K562 (cell line): ENCODE measurements around the gene SMCHD1. TPM values are rescaled to one million over a fixed set of nuclear protein-coding genes. Genes with fewer than 3 reads are reported as not detected.

ENCODE experiments used
- ATAC-seq: fragments of 200-7000 bp; cut with Tn5 transposase; 3 replicates; pipeline ENCODE4 v1.9.1; 2020; ENCODE audit warnings: moderate library complexity
- BruUV-seq: library from RNA; stranded (reverse); fragments of 400-500 nt; replicated peaks from 2 replicates; lab custom pipeline; 2021; lab: Mats Ljungman, UMichigan
- CTCF ChIA-PET: fragments of 300-600 bp; formaldehyde crosslinking; extraction: SDS; loops from one replicate; lab custom pipeline; 2021; ENCODE audit warnings: low intra/inter-chr PET ratio; lab: Yijun Ruan, JAX
- POLR2A ChIA-PET: fragments of 300-600, 350-650 bp; sonication (Branson Sonifier 250); formaldehyde crosslinking; extraction: SDS; loops from one replicate; lab custom pipeline; 2021; ENCODE audit warnings: antibody characterized with exemption, inconsistent platforms; lab: Yijun Ruan, JAX
- DNase-seq, 4 experiments: peaks; one replicate each; pipeline versions ENCODE4 v3.0.0 to v3.0.0-alpha.2; 2011 to 2018; ENCODE audit warnings: low spot score in 3 of 4, mixed read lengths in 3 of 4; ENCODE audit errors: extremely low read depth in 1 of 4
- FAIRE-seq: peaks from 2 replicates; lab custom pipeline; 2011; peaks lifted over from hg19 to GRCh38; lab: Jason Lieb, UNC
- H2AFZ ChIP-seq: 2 replicates; pipeline ENCODE4 v1.6.0; 2011; ENCODE audit warnings: low read depth, low read length, control low read depth, inconsistent platforms
- H3K27ac ChIP-seq: fragments of 200-600 bp; 3 replicates; pipeline ENCODE4 v1.8.0; 2011; ENCODE audit warnings: low read depth, mild to moderate bottlenecking, control low read depth, inconsistent platforms, low read length, moderate library complexity, mixed read lengths; ENCODE audit errors: extremely low read depth
- H3K27me3 ChIP-seq, 2 experiments: fragments of 300-600 bp in 1 of 2; 2 replicates in 1 of 2; 3 replicates in 1 of 2; pipeline versions ENCODE4 v1.6.0 to v1.8.0; 2011; ENCODE audit warnings: inconsistent platforms in 2 of 2, low read length in 2 of 2, mild to moderate bottlenecking in 1 of 2, mixed read lengths in 1 of 2, moderate library complexity in 1 of 2; ENCODE audit not compliant: control insufficient read depth in 2 of 2, insufficient read depth in 2 of 2
- H3K36me3 ChIP-seq: fragments of 300-600 bp; 3 replicates; pipeline ENCODE4 v1.8.0; 2011; ENCODE audit warnings: mild to moderate bottlenecking, low read length, inconsistent platforms; ENCODE audit not compliant: control insufficient read depth, insufficient read depth
- H3K4me1 ChIP-seq, 2 experiments: fragments of 200-600 bp in 1 of 2; replicated peaks in 1 of 2; 2 replicates in 1 of 2; 3 replicates in 1 of 2; pipeline versions ENCODE4 v1.5.1 to v1.8.0; 2011; ENCODE audit warnings: inconsistent platforms in 2 of 2, low read length in 2 of 2, mild to moderate bottlenecking in 1 of 2, mixed read lengths in 1 of 2, moderate library complexity in 1 of 2; ENCODE audit not compliant: control insufficient read depth in 2 of 2, insufficient read depth in 2 of 2
- H3K4me2 ChIP-seq: 2 replicates; pipeline ENCODE4 v1.6.1; 2011; ENCODE audit warnings: low read length, control low read depth, inconsistent platforms, mixed read lengths; ENCODE audit not compliant: insufficient read depth
- H3K4me3 ChIP-seq: fragments of 200-600 bp; sonication (generic), shearing (Covaris generic); 2 replicates; pipeline ENCODE4 v1.5.1; 2016; ENCODE audit warnings: control low read depth, inconsistent platforms
- H3K79me2 ChIP-seq: fragments of 200-600 bp; 3 replicates; pipeline ENCODE4 v1.8.0; 2011; ENCODE audit warnings: low read length, inconsistent platforms; ENCODE audit not compliant: control insufficient read depth, insufficient read depth
- H3K9ac ChIP-seq, 2 experiments: 2 replicates each; pipeline versions ENCODE4 v1.6.0 to v1.6.1; 2011; ENCODE audit warnings: low read depth in 2 of 2, low read length in 2 of 2, control low read depth in 1 of 2, inconsistent platforms in 1 of 2, mild to moderate bottlenecking in 1 of 2, mixed read lengths in 1 of 2; ENCODE audit not compliant: insufficient read depth in 1 of 2
- H3K9me1 ChIP-seq: one replicate; pipeline ENCODE4 v1.6.0; 2011; ENCODE audit warnings: inconsistent platforms, mild to moderate bottlenecking, low read length, moderate library complexity; ENCODE audit not compliant: control insufficient read depth, insufficient read depth
- H3K9me3 ChIP-seq: replicated peaks from 2 replicates; pipeline ENCODE4 v1.5.1; 2011; ENCODE audit warnings: low read depth, low read length, inconsistent platforms; ENCODE audit not compliant: control insufficient read depth, insufficient read depth
- H4K20me1 ChIP-seq: replicated peaks from 2 replicates; pipeline ENCODE4 v1.6.1; 2011; ENCODE audit warnings: low read length, inconsistent platforms, mixed read lengths; ENCODE audit not compliant: control insufficient read depth, insufficient read depth
- CCNT2 ChIP-seq: IDR thresholded peaks from 2 replicates; pipeline ENCODE4 v1.6.1; 2011; ENCODE audit warnings: borderline replicate concordance, low read depth, mild to moderate bottlenecking, moderate library complexity, mixed read lengths, low read length; ENCODE audit not compliant: insufficient read length; ENCODE audit errors: extremely low read depth
- DPF2 ChIP-seq: fragments of 450-650 bp; IDR thresholded peaks from 2 replicates; pipeline ENCODE4 v1.6.1; 2016
- KDM1A ChIP-seq, 2 experiments: fragments of 450-650 bp; IDR thresholded peaks; 2 replicates each; pipeline ENCODE4 v1.6.1; 2016; ENCODE audit warnings: mild to moderate bottlenecking in 2 of 2
- PHB2 ChIP-seq: fragments of 450-650 bp; IDR thresholded peaks from 2 replicates; pipeline ENCODE4 v1.6.1; 2017; ENCODE audit warnings: low read depth
- ZC3H4 ChIP-seq: sonication (generic); formaldehyde crosslinking; IDR thresholded peaks from 2 replicates; pipeline ENCODE4 v1.9.0; 2021; ENCODE audit warnings: missing genetic modification reagents, borderline replicate concordance
- ZNF121 ChIP-seq: sonication (generic); formaldehyde crosslinking; conservative IDR thresholded peaks from 2 replicates; pipeline ENCODE4 v1.8.0; 2022; ENCODE audit warnings: missing genetic modification reagents
- ZNF23 ChIP-seq: fragments of 250-450 bp; sonication (Bioruptor Pico); IDR thresholded peaks from 2 replicates; pipeline ENCODE4 v1.4.0; 2020; ENCODE audit warnings: mild to moderate bottlenecking
- WGBS: fragments of 100-300 bp; shearing (Covaris generic); methylation state at CpG from one replicate; pipeline ENCODE4 v1.1.6; 2016; ENCODE audit warnings: low coverage, mixed read lengths; ENCODE audit not compliant: insufficient coverage; ENCODE audit errors: missing lambda C conversion rate; 5-methylcytosine and 5-hydroxymethylcytosine counted together
- in situ Hi-C: fragments of 300-500 bp; cut with MboI; formaldehyde crosslinking; loops from 4 replicates; pipeline ENCODE4 v1.15.0; 2018; ENCODE audit warnings: inconsistent platforms, mixed read lengths
- intact Hi-C: fragments of 100-400 bp; cut with micrococcal nuclease; formaldehyde crosslinking; loops from 2 replicates; pipeline ENCODE4 v1.14.2; 2022
- polyA plus RNA-seq, 8 experiments: library from polyadenylated mRNA; depleted of rRNA in 4 of 8; stranded (reverse) in 5 of 8; unstranded in 3 of 8; fragments of >200 nt; fragmentation: Nextera tagmentation in 2 of 8; fragmentation: Illumina TruSeq in 1 of 8; extraction: Ambion mirVana in 2 of 8; extraction: Trizol in 1 of 8; gene quantifications; 2 replicates each; pipeline versions ENCODE4 v1.2.1 to v1.2.3, GENCODE V29; 2011 to 2014; ENCODE audit warnings: inconsistent platforms in 1 of 8, missing spikeins in 1 of 8
- total RNA-seq, 7 experiments: library from RNA; depleted of rRNA in 6 of 7; stranded (reverse); fragments of >200 nt in 6 of 7; fragmentation: Illumina TruSeq in 2 of 7; extraction: Trizol in 2 of 7; gene quantifications; 2 replicates each; pipeline versions ENCODE4 v1.2.1 to v1.2.3, GENCODE V29; 2011 to 2021; ENCODE audit warnings: low replicate concordance in 1 of 7
- TF ChIP-seq, protein P1 (sequence below): fragments of 250-450 bp; sonication (Bioruptor Pico); IDR thresholded peaks from 2 replicates; pipeline ENCODE4 v1.5.0; 2021
- TF ChIP-seq, protein P2 (sequence below): fragments of 450-650 bp; IDR thresholded peaks from 2 replicates; pipeline ENCODE4 v1.6.1; 2016; ENCODE audit warnings: low read depth

SMCHD1 gene
- total and polyA plus RNA-seq, 9 of the 15 experiments (the other 6 are each of a cell fraction or from before 2014, with no cell fraction given): 6.3 to 144 (median 72.7) TPM

DNA sequence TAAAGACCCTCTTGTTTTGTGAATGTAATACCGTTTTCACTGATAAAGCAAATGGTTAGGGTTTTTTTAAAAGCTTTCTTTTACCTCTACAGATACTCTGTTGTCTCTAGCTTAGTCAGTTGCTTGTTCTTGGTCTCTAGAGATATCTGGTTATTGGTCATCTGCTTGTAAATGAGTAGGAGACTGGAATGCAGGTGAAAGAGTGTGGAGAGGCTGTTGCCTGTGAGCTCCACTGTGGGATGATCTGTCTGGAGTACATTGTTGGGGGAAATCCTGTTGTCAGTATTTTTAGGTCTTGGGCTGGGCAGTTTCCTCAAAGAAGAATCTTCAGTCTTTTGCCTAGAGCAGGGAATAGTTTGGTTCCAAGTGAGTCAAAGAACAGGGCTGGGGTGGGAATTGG lies 67.7 kb downstream of the SMCHD1 start (continued):
- TF ChIP-seq, protein P1, sequence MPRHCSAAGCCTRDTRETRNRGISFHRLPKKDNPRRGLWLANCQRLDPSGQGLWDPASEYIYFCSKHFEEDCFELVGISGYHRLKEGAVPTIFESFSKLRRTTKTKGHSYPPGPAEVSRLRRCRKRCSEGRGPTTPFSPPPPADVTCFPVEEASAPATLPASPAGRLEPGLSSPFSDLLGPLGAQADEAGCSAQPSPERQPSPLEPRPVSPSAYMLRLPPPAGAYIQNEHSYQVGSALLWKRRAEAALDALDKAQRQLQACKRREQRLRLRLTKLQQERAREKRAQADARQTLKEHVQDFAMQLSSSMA (CRISPR knock-in tag): no peak
- no peak for TF ChIP-seq PHB2

DNA sequence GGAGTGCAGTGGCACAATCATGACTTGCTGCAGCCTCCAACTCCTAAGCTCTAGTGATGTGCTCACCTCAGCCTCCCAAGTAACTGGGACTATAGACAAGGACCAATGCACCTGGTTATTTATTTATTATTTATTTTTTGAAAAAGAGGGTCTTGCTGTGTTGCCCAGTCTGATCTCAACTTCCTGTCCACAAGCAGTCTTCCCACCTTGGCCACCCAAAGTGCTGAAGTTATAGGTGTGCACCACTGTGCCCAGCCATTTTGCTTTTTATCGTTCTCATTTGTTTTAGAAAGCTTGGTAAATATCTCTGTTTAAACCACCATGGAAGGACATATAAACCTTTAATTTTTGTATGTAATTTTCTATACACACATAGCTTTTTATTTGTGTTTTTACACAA lies 74.2 kb downstream of the SMCHD1 start:
- 100% methylated on average over 1 of the region's 1 CpG for WGBS
- no peak for FAIRE-seq
- no TSS peak for BruUV-seq
- TF ChIP-seq ZNF23 (CRISPR knock-in tag) (no peak), CCNT2 (no peak), ZC3H4 (CRISPR knock-in tag) (no peak), KDM1A (IDR thresholded peaks at IDR 0.05) (no peak), ZNF121 (CRISPR knock-in tag) (peak; percentile 94), DPF2 (no peak)
- TF ChIP-seq, protein P2, sequence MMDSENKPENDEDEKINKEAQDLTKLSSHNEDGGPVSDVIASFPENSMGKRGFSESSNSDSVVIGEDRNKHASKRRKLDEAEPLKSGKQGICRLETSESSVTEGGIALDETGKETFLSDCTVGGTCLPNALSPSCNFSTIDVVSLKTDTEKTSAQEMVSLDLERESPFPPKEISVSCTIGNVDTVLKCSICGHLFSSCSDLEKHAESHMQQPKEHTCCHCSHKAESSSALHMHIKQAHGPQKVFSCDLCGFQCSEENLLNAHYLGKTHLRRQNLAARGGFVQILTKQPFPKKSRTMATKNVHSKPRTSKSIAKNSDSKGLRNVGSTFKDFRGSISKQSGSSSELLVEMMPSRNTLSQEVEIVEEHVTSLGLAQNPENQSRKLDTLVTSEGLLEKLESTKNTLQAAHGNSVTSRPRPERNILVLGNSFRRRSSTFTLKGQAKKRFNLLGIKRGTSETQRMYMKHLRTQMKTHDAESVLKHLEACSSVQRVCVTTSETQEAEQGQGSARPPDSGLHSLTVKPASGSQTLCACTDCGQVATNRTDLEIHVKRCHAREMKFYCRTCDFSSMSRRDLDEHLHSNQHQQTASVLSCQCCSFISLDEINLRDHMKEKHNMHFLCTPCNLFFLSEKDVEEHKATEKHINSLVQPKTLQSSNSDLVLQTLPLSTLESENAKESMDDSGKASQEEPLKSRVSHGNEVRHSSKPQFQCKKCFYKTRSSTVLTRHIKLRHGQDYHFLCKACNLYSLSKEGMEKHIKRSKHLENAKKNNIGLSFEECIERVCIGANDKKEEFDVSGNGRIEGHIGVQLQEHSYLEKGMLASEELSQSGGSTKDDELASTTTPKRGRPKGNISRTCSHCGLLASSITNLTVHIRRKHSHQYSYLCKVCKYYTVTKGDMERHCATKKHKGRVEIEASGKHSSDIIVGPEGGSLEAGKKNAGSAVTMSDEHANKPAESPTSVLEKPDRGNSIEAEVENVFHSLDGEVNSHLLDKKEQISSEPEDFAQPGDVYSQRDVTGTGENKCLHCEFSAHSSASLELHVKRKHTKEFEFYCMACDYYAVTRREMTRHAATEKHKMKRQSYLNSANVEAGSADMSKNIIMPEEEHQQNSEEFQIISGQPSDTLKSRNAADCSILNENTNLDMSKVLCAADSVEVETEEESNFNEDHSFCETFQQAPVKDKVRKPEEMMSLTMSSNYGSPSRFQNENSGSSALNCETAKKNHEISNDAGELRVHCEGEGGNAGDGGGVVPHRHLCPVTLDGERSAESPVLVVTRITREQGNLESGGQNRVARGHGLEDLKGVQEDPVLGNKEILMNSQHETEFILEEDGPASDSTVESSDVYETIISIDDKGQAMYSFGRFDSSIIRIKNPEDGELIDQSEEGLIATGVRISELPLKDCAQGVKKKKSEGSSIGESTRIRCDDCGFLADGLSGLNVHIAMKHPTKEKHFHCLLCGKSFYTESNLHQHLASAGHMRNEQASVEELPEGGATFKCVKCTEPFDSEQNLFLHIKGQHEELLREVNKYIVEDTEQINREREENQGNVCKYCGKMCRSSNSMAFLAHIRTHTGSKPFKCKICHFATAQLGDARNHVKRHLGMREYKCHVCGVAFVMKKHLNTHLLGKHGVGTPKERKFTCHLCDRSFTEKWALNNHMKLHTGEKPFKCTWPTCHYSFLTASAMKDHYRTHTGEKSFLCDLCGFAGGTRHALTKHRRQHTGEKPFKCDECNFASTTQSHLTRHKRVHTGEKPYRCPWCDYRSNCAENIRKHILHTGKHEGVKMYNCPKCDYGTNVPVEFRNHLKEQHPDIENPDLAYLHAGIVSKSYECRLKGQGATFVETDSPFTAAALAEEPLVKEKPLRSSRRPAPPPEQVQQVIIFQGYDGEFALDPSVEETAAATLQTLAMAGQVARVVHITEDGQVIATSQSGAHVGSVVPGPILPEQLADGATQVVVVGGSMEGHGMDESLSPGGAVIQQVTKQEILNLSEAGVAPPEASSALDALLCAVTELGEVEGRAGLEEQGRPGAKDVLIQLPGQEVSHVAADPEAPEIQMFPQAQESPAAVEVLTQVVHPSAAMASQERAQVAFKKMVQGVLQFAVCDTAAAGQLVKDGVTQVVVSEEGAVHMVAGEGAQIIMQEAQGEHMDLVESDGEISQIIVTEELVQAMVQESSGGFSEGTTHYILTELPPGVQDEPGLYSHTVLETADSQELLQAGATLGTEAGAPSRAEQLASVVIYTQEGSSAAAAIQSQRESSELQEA: no peak

More for the DNA sequence above, 74.2 kb downstream of the SMCHD1 start:
- in situ Hi-C loops: no loop called here
- H3K79me2 ChIP-seq: no peaks in the 10 kb centered on the region; the same call in 2 of the 3 replicates
- ChIA-PET CTCF (no interaction called here), POLR2A (interaction anchor here (1.0 kb wide), 1 partner anchor 10 kb away, joined by 3 read pairs; no protein-coding TSS in a partner anchor)
- no peaks in the 10 kb centered on the region for H3K9me3 ChIP-seq
- intact Hi-C loops: no loop called here
- no peak overlapping the region for H3K27ac ChIP-seq
- ATAC-seq (no peak), DNase-seq (no peak)
- H2AFZ ChIP-seq: no peak overlapping the region
- H3K9ac ChIP-seq: no peak overlapping the region
- no peaks in the 10 kb centered on the region for H3K4me1 ChIP-seq
- no peak overlapping the region for H3K4me3 ChIP-seq
- H4K20me1 ChIP-seq: no peaks in the 10 kb centered on the region
- H3K4me2 ChIP-seq: no peak overlapping the region
- H3K9me1 ChIP-seq: no peaks in the 10 kb centered on the region
- H3K27me3 ChIP-seq: no peaks in the 10 kb centered on the region
- H3K36me3 ChIP-seq: peaks cover 94% of the 10 kb centered on the region
